Stimulated activated CD8-positive, alpha-beta memory T cell treated with anti-CD3 and anti-CD28 coated beads, Interleukin-12 subunit alpha, Interleukin-12 subunit beta, amount 100 ng/mL, for 4 hours (primary cell): Measurements from ENCODE around the gene CPSF7.
"Not testable (repeated sequence)": the region's sequence is repeated elsewhere in the genome, so short reads cannot be mapped to it uniquely, and the experiment has no call there.

ENCODE experiments used
- DNase-seq: peaks from one replicate; pipeline ENCODE4 v3.0.0-alpha.2; 2020; ENCODE audit warnings: low read depth

CPSF7 gene

GRCh38 chr11:61437496-61437895 is 7.7 kb upstream of the CPSF7 start:
- no peak for DNase-seq

GRCh38 chr11:61430839-61431238 is 1.1 kb upstream of the CPSF7 start:
- DNase-seq, result not testable (repeated sequence)

GRCh38 chr11:61429346-61429690 is 457 bp downstream of the CPSF7 start:
- peak; percentile 57 for DNase-seq

- DNase-seq, result no peak
Observed at GRCh38 chr11:61425367-61426131, 4.2 kb downstream of the CPSF7 start.

- no peak for DNase-seq
Observed at GRCh38 chr11:61422226-61422625, 7.5 kb downstream of the CPSF7 start.

DNA sequence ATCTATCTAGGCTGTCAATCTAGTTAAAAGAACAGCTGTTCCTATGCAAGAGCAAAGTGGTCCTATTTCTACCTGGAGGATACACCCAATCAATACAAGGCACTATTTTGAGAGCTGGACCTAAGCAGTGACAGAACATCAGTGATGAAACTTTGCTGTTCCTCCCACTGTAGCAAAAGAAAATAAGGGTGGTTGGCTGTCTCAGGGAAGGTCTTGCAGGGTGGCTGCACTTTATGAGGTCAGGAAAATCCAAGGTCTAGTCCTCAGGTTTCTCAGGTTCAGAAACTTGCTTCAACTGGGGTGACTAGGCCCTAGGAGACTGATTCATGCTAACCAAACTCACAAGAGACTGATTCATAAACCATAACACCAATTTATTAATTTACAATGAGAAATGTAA is 11.6 kb downstream of the CPSF7 start:
- DNase-seq, result no peak

- no peak for DNase-seq
Observed at GRCh38 chr11:61417670-61418069, 12.1 kb downstream of the CPSF7 start.

DNA sequence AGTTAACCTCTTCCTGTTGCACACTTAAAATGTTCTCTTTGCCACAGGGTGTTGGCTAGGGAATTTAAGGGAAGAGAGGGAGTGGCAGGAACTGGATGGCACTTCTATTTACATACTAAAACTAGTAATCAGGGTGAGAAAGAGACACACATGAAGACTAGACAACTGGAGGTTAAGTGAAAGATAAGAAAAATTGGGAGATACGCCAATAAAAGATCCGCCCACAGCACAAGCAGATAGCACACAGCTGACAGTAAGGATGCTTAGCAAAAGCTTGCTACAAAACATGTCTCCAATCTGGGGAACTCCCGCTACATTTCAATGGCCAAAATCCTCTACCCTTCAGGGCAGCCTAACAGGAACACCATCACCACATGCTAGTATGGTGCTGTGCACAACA is 12.8 kb downstream of the CPSF7 start:
- DNase-seq, result no peak

- DNase-seq, result no peak
Observed at GRCh38 chr11:61415381-61415780, 14.4 kb downstream of the CPSF7 start.

DNA sequence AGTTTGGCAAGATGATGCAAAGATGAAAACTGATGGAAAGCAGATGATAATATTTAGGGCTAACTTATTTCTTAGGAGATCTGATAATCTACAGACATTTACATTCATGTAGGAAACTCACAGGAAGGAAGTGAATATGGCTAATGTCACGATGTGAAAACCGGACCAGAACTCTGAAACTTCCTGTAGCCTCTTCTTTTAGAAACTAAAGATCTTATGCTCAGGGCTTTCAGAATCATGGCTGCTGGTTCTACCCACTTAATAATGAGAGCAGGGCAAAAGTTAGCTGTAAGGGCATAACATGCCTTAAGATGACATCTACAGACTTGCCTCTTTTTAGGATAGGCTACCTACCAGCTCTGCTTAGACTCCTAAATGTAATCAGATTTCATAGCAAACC is 15.2 kb downstream of the CPSF7 start:
- no peak for DNase-seq

- DNase-seq, result no peak
Observed at GRCh38 chr11:61413496-61413895, 16.3 kb downstream of the CPSF7 start.

DNA sequence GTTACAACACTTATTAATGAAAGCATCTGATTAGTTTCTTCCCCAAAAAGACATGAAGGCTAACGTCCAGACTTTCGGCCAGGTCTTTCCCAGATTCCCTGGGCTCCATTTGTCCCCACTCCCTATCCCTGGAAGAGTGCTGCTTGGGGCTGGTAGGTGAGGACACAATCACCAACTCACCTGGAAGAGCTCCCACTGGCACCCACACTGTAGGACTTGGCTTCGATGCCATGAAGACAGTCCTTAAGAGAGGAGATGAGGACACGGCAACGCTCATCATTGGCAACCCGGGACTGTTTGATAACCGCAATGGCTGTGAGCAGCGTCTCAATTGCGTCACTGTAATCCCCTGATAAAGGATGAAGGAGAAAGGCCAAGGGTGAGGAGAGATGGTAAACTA is 18.2 kb downstream of the CPSF7 start:
- no peak for DNase-seq

- no peak for DNase-seq
Observed at GRCh38 chr11:61406991-61407728, 22.6 kb downstream of the CPSF7 start.

DNA sequence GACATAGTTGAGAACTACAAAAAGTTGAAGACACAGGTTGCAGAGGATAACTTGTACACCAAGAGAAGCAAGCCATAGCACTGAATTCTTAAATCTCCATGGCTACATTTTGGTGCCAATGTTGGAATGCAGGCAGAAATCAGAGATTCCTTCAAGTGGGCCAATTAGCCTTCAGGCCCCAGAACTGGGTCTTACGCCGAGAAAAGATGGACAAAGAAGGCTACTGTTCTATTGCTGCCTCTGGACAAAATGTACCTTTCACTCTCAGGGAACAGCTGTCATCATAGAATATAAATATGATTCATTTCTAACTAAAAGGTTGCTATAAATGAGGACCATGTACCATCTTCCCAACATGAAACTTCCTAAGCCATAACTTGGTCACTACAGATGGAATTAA is 23.7 kb downstream of the CPSF7 start:
- DNase-seq, result no peak

DNA sequence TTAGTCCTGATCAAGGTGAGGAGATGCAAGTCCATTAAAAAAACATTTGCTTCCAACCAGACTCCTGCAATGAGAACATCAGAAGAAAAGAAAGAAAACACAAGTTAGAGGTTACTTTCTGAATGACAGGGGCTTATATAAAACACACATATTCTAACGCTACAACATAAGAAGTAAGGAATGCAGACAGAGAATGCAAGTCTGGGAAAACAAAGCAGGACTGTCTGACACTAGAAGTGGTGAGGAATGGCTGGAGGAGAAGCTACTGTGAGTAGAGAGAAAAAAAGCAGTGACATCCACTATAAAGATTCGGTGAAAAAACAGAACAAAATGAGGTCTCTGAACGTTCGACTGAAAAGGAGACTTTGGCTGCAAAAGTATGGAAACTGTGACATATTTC is 25.1 kb downstream of the CPSF7 start:
- no peak for DNase-seq

- no peak for DNase-seq
Observed at GRCh38 chr11:61404103-61404502, 25.7 kb downstream of the CPSF7 start.

DNA sequence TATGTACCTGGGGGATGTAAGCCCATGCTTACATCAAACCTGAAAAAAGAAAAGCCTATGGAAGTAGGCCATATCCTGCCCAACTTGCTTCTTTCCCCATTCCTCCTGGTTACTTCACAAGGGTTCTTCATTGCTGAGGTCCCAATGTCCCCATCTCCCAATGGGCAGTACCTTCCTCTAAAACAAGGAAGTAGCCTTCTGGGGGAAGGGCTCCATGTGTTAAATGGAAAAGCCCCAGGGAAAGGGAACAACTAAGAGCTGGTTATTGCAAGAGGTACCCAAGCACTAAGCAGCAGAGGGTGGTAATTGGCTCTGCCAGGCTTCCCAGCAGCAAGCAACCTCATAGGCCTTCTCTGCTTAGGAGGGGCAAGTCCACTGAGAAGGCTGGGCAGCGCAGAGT is 26.1 kb downstream of the CPSF7 start:
- DNase-seq, result no peak

DNA sequence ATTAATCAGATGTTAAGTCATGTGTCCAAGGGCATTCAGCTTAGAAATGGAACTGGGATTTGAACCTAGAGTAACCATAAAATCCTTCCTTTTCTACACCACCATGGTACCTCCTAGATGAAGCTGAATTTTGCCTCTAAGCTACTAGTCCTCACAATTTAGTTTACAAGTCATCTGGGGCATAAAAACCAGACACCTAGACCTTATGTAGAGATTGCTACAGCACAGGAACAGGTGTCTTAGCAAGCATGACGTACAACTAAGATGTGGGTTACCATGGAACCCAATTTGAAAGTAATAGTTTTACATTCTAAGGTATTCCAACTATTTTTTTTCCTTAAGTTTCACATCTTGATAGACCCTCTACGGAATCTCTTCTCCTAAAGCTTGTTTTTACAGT is 28.2 kb downstream of the CPSF7 start:
- DNase-seq, result no peak

DNA sequence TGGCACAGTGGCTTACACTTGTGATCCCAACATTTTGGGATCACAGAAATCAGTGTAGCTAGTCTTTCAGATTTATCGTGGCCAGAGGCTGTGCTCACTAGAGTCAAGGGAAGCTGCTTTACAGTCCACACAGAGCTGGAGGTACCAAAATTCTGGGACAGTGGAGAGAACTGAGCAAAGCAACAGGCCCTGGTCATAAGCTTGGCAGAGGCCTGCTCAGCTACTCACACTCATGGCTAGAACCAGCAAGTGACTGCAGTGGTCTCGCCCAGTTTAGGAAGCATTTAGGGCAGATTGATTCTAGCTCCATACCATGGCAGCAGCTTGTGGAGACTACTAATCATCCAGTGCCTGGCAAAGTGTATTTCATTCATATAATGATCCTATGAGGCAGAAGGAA is 28.6 kb downstream of the CPSF7 start:
- no peak for DNase-seq

DNA sequence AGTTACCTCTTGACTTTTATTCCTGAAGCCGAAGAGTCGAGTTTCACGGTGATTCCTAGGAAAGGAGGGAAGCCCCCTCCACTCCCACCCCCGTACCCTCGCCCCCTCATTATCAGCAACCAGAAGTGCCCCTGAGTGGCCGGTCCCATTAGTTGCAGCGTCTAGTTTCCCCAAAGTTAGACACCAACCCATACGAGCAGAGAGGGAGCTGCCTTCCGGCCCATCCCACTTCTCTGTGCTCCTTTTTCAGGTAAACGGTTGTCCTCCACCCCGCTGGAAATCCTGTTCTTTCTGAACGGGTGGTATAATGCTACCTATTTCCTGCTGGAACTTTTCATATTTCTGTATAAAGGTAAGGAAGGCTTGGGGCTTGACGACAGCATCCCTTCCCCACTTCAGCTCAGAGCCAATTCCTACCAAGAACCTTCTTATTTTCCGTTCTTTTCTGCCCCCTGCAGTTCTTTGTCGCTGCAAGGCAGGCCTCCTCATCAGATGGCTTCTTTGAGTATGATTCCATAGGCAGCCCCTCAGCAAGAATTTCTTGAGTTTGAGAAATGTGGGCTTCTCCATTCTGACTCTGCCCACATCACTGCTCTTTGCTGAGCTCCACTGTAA is 36.7 kb downstream of the CPSF7 start:
- no peak for DNase-seq

DNA sequence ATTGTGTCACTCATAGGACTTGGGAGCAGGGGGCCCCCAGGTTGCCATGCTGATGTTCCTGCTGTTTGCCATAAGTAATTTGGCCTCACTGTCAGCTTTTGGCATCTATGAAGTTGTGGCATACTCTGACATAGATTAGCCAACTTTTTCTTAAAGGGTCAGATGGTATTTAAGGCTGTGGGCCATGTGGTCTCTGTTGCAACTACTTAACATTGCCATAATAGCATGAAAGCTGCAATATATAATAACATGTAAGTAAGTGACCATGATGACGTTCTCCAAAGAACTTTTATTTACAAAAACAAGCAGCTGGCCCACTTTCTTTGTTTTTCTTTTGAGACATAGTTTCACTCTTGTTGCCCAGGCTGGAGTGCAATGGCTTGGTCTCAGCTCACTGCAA is 39.6 kb downstream of the CPSF7 start:
- DNase-seq, result no peak

DNA sequence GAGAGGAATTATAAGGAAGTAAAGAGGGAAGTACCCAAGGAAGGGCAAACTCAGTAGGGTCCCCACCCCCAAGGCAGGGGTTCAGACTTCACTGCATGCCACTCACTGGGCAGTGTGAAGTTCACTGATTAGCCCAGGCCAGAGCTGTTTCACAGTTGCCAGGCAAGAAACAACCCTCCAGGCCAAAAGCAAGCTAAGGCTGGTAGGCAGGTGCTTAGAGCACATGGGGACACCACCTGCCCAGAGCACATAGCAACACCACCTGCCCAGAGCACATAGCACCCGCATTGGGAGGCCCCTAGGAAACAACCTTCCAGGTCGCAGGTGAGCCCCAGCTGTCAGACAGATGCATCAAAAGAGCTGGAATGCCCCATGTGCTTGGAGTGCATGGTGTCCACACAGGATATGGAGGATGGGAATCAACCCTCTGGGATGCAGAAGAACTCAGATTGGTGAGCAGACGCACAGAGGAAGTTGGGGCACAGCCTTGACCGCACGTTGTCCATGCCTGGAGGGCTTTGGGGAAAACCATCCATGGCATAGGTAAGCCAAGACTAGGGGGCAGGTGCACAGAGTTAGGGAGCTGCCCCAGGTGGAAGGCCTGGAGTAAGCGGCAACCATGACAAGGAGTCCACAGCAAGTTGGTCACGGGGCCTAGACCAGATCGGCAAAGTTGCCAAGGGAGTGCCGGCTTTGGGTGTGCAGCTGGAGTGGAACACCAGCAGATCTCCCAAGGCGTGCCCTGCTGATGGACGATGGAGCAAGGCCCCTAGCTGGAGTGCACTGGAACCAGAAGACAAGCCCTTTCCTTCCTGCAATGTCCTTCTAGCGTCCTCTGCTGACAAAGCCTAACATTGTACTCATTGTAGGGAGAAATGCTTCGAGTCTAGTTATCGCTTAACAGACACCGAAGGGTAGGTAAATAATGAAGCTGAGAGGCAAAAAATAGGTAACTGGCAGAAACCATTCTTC is 45.2 kb downstream of the CPSF7 start:
- no peak for DNase-seq
